ENCODE data around the gene CSAD. TPM values are rescaled to one million over a fixed set of nuclear protein-coding genes. Genes with fewer than 3 reads are reported as not detected.

Gene CSAD
- total RNA-seq, 1 experiment from 2014 or later: 33.1 TPM

DNA sequence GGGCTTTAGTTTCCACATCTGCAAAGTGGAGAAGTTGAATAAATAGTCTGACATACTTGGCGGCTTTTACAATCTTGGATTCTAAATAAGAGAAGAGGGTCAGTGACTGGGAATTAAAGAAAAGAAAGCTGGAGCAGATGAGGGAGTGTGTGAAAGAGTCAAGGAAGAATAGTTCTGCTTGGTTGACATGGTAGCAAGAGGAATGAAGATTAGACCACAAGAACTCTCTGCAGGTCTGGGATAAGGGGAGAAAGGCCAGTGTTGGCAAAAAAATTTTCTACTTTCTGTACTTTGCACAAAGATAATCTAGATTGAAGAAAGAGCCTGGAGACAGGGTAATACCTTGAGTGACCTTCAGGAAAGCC is 20.4 kb upstream of the CSAD start:
- Histone ChIP-seq H3K4me1 (replicated peaks; ENCODE audit: insufficient read depth) (peaks cover 11% of the 10 kb centered on the region), H3K36me3 (ENCODE audit: low read depth) (no peaks in the 10 kb centered on the region), H3K27me3 (ENCODE audit: insufficient read depth, low read depth) (no peaks in the 10 kb centered on the region), H3K79me2 (ENCODE audit: low read depth) (no peaks in the 10 kb centered on the region), H3F3A (ENCODE audit: insufficient read depth, low read depth) (peaks cover 9% of the 10 kb centered on the region; the same call in 1 of the 2 replicates), H3K9me2 (ENCODE audit: insufficient read depth) (0 out of 2 replicates have a peak, but pooled peaks cover 3% of the 10 kb centered on the region), H2AFZ (no peak overlapping the region), H3K27ac (no peak overlapping the region), H3K4me2 (no peak overlapping the region), H3K4me3 (no peak overlapping the region), H4K20me1 (ENCODE audit: insufficient read depth) (no peaks in the 10 kb centered on the region), H3K9me3 (ENCODE audit: insufficient read depth, low read depth) (no peaks in the 10 kb centered on the region)
- intact Hi-C loops (cut with micrococcal nuclease; ENCODE audit: unreplicated experiment): loop anchor here (10.0 kb wide), 1 partner anchor 136 kb away; no protein-coding TSS in a partner anchor
- TF ChIP-seq, protein P1, sequence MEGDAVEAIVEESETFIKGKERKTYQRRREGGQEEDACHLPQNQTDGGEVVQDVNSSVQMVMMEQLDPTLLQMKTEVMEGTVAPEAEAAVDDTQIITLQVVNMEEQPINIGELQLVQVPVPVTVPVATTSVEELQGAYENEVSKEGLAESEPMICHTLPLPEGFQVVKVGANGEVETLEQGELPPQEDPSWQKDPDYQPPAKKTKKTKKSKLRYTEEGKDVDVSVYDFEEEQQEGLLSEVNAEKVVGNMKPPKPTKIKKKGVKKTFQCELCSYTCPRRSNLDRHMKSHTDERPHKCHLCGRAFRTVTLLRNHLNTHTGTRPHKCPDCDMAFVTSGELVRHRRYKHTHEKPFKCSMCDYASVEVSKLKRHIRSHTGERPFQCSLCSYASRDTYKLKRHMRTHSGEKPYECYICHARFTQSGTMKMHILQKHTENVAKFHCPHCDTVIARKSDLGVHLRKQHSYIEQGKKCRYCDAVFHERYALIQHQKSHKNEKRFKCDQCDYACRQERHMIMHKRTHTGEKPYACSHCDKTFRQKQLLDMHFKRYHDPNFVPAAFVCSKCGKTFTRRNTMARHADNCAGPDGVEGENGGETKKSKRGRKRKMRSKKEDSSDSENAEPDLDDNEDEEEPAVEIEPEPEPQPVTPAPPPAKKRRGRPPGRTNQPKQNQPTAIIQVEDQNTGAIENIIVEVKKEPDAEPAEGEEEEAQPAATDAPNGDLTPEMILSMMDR (conservative IDR thresholded peaks at IDR 0.05): no peak
- no peak for TF ChIP-seq EZH2 (IDR thresholded peaks at IDR 0.05; ENCODE audit: low read depth)
- ChIA-PET CTCF (no interaction called here), POLR2A (ENCODE audit: unreplicated experiment) (interaction anchor here (0.7 kb wide), 1 partner anchor 28 kb away, joined by 6 read pairs; no protein-coding TSS in a partner anchor)
- no TSS peak for BruUV-seq (replicated peaks)
- no peak for DNase-seq

DNA sequence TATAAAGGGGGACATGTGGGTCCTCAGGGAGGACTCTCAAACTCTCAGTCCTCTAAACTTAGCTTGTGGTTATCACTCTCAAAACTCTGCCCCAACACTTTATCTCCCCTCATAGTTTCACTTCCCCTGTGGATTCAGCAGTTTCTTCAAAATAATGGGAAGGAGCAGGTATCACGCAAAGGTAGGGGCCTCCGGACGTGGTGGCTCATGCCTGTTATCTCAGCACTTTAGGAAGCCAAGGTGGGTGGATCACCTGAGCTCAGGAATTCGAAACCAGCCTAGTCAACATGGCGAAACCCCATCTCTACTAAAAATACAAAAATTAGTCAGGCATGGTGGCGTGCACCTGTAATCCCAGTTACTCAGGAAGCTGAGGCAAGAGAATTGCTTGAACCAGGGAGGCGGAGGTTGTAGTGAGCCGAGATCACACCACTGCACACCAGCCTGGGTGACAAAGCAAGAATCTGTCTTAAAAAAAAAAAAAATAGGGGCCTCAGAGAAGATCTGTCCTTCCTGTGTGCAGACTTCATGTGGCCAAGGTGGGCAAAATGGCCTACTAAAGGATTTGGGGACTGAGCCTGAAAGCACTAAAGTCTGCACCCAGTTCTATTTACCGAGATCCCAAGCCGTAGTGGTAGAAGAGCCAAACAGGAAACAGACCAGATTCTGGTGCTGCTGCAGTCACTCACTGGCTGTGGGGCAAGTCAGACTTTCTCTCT is 19.9 kb upstream of the CSAD start:
- Histone ChIP-seq H3K9me2 (ENCODE audit: insufficient read depth) (0 out of 2 replicates have a peak, but pooled peaks cover 3% of the 10 kb centered on the region), H3K4me3 (no peak overlapping the region), H3K4me1 (replicated peaks; ENCODE audit: insufficient read depth) (peaks cover 12% of the 10 kb centered on the region), H3K27me3 (ENCODE audit: insufficient read depth, low read depth) (no peaks in the 10 kb centered on the region), H4K20me1 (ENCODE audit: insufficient read depth) (no peaks in the 10 kb centered on the region), H3K4me2 (no peak overlapping the region), H3K9me3 (ENCODE audit: insufficient read depth, low read depth) (no peaks in the 10 kb centered on the region), H3F3A (ENCODE audit: insufficient read depth, low read depth) (peaks cover 6% of the 10 kb centered on the region; the same call in 1 of the 2 replicates), H3K36me3 (ENCODE audit: low read depth) (no peaks in the 10 kb centered on the region), H3K79me2 (ENCODE audit: low read depth) (no peaks in the 10 kb centered on the region), H2AFZ (no peak overlapping the region), H3K27ac (no peak overlapping the region)
- intact Hi-C loops (cut with micrococcal nuclease; ENCODE audit: unreplicated experiment): loop anchor here (10.0 kb wide), 1 partner anchor 136 kb away; no protein-coding TSS in a partner anchor
- DNase-seq: no peak
- no TSS peak for BruUV-seq (replicated peaks)
- TF ChIP-seq, protein P1 (conservative IDR thresholded peaks at IDR 0.05): no peak
- no peak for TF ChIP-seq EZH2 (IDR thresholded peaks at IDR 0.05; ENCODE audit: low read depth)
- ChIA-PET CTCF (no interaction called here), POLR2A (ENCODE audit: unreplicated experiment) (interaction anchor here (0.7 kb wide), 1 partner anchor 27 kb away, joined by 6 read pairs; no protein-coding TSS in a partner anchor)

DNA sequence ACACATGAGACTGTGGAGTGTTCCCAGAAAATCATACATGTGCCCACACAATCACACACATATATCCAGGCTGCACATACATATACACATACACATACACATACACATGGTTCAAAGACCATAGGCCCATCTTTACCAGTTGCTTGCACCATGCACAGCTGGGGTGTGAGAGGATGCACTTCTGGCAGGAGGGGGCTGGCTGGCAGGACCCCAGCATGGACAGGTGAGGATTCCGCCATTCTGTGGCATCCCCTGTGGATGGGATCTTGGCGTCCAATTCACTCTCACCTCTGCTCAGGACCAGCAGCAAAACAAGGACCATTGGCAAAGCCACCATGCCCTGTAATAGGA is 19.4 kb upstream of the CSAD start:
- H3F3A ChIP-seq (ENCODE audit: insufficient read depth, low read depth): peaks cover under 1% of the 10 kb centered on the region; the same call in 1 of the 2 replicates
- H3K36me3 ChIP-seq (ENCODE audit: low read depth): no peaks in the 10 kb centered on the region
- no peak for DNase-seq
- H4K20me1 ChIP-seq (ENCODE audit: insufficient read depth): no peaks in the 10 kb centered on the region
- no peaks in the 10 kb centered on the region for H3K9me3 ChIP-seq (ENCODE audit: insufficient read depth, low read depth)
- H3K79me2 ChIP-seq (ENCODE audit: low read depth): no peaks in the 10 kb centered on the region
- H3K4me1 ChIP-seq (replicated peaks; ENCODE audit: insufficient read depth): peaks cover 10% of the 10 kb centered on the region
- no peaks in the 10 kb centered on the region for H3K27me3 ChIP-seq (ENCODE audit: insufficient read depth, low read depth)
- no peak overlapping the region for H2AFZ ChIP-seq
- intact Hi-C loops (cut with micrococcal nuclease; ENCODE audit: unreplicated experiment): loop anchor here (10.0 kb wide), 1 partner anchor 135 kb away; no protein-coding TSS in a partner anchor
- H3K4me2 ChIP-seq: no peak overlapping the region
- ChIA-PET CTCF (no interaction called here), POLR2A (ENCODE audit: unreplicated experiment) (no interaction called here)
- TF ChIP-seq EZH2 (IDR thresholded peaks at IDR 0.05; ENCODE audit: low read depth): no peak
- TF ChIP-seq, protein P1 (conservative IDR thresholded peaks at IDR 0.05): no peak
- H3K9me2 ChIP-seq (ENCODE audit: insufficient read depth): 0 out of 2 replicates have a peak, but pooled peaks cover 3% of the 10 kb centered on the region
- H3K4me3 ChIP-seq: no peak overlapping the region
- no TSS peak for BruUV-seq (replicated peaks)
- H3K27ac ChIP-seq: no peak overlapping the region
